GM19467 (cell line): Measurements from ENCODE around the gene EIF3F.

Experiments
- ATAC-seq: cut with Tn5 transposase; IDR thresholded peaks from one replicate; pipeline ENCODE4 v1.9.1; 2021; ENCODE audit warnings: mild to moderate bottlenecking, moderate library complexity; ENCODE audit not compliant: unreplicated experiment

EIF3F gene

DNA sequence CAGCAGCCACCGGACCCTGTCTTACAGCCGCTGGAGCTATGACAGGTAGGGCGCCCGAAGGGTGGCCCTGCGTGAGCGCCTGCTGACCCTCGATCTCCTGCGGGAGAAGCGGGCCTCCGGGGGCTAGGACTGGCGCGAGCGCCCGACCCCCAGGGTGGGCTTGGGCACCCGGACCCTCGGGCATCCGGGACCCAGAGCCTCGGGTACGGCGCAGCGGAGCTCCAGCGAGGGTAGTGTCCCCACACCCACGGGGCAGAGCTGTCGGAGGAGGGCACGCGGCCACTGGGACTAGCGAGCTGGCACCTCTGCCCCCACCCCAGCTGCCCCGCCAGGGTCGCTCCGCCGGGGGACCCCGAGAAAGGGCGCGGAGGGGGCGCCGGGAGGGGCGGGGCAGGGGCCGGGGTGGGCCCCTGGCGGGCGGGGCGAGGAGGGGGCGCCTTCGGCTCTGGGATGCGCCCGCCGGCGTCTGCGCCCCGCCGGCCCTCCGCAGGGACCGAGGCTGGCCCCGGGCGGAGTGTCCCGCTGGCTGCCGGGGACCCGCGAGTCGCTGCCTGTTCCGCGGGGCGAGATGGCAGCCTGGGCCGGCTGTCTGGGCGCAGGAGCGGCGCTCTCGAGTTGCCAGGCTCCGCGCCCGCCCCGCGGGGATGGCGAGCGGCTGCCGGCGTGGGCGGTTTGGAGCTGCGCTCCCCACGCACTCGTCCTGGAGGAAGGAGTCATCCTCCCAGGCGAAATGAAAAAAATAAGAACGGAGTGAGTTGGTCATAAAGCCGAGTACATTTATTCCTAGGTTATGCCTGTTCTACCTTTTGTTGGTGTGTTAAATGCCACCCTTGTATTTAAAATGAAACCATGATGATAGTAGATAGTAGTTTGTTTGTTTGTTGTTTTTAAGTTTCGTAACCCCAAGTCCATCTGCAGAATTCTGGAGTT, 32.4 kb downstream of the EIF3F start:
- ATAC-seq, result no peak

GRCh38 chr11:8020244-8020597, 33.1 kb downstream of the EIF3F start:
- no peak for ATAC-seq

DNA sequence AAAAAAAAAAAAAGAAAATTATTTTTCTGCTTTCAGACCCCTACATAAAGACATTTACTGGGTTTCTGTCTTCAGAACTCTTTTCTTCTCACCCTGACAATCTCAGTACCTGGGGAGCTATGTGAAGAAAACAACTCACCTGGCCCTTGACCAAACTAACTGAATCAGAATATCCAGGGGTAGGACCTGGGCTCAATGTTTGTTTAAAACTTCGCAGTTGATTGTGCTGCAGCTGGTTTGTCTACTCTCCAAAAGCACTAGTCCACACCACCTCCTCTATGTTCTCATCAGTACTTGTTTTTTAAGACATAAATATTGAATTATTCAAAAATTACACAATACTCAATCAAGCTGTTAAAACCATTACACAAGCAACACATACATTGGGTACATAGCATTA, 34.8 kb downstream of the EIF3F start:
- ATAC-seq, result no peak

- no peak for ATAC-seq
Measured at GRCh38 chr11:8022876-8023275, 35.7 kb downstream of the EIF3F start.

GRCh38 chr11:8023831-8024555, 36.9 kb downstream of the EIF3F start:
- no peak for ATAC-seq

DNA sequence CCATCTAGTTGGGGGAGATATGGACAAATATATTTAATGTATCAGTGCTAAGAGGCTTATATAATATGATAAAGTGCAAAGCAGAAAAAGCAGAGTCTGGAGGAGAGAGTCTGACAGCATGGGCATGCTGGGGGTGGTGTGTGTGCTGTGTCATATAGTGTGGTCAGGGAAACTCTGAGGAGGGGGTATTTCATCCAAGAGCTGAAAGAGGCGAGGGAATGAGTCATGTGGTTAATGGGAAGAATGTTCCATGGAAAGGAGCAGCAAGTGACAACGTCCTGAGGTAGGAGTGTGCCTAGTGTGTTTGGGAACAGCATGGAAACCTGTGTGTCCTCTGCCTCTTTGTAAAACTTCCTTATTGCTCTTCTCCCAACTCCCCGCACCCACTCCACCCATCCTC, 38.0 kb downstream of the EIF3F start:
- ATAC-seq, result no peak

DNA sequence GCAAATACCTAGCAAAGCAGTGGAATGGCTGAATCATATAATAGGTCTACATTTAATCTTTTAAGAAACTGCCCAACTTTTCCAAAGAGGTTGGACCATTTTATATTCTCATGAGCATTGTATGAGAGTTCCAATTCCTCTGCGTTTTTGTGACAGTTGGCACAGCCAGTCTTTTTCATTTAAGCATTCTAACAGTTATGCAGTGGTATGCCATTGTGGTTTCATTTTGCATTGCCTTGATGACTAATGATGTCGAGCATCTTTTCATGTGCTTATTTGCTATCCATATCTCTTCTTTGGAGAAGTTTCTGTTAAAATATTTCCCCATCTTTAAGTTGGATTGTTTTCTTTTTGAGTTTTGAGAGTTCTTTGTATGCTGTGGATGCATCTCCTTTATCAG, 38.7 kb downstream of the EIF3F start:
- ATAC-seq, result no peak

- no peak for ATAC-seq
Measured at GRCh38 chr11:8026982-8027381, 39.8 kb downstream of the EIF3F start.

DNA sequence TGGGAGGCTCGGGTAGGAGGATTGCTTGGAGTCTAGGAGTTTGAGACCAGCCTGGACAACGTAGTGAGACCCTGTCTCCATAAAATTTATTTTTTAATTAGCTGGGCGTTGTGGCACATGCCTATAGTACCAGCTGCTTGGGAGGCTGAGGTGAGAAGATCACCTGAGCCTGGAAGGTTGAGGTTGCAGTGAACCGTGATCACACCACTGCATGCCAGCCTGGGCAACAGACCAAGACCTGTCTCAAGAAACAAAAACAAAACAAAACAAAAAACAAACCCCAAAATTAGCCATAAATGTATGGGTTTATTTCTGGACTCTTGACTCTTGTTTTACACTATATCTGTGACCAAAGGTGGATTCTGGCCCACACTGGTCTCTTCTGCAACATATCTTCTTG, 41.6 kb downstream of the EIF3F start:
- no peak for ATAC-seq

DNA sequence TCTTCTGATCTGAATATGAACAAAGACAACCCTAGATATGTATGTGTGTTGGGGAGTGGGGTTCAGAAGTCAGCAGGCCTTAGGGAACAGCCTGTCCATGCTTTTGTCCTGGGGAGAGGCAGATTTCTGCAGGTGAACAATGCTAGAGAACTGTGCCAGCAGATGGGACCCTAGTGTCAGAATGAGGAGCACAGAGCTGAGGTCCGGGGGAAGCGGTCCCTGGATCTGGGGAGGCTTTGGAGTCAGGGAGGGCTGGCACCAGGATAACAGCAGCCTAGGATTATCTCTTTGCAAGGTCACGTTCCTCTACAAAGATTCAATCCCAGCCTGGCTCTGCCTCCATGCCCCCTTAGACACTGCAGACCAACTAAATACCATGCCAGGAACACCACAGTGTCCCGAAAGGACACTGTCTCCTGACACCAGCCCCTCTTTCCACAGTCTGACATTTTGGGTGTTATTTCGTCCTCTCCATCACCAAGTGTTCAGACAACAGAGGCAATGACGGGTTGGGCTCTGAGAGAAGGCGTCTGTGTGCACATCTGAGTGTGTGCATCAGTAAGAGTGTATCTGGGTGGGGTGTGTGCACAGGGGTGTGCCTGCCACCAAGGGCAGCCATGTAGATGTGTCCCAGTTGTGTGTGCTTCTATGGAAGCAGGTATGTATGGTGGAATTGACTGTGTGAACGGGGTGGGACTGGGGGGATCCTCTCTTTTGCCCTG, 43.5 kb downstream of the EIF3F start:
- no peak for ATAC-seq

DNA sequence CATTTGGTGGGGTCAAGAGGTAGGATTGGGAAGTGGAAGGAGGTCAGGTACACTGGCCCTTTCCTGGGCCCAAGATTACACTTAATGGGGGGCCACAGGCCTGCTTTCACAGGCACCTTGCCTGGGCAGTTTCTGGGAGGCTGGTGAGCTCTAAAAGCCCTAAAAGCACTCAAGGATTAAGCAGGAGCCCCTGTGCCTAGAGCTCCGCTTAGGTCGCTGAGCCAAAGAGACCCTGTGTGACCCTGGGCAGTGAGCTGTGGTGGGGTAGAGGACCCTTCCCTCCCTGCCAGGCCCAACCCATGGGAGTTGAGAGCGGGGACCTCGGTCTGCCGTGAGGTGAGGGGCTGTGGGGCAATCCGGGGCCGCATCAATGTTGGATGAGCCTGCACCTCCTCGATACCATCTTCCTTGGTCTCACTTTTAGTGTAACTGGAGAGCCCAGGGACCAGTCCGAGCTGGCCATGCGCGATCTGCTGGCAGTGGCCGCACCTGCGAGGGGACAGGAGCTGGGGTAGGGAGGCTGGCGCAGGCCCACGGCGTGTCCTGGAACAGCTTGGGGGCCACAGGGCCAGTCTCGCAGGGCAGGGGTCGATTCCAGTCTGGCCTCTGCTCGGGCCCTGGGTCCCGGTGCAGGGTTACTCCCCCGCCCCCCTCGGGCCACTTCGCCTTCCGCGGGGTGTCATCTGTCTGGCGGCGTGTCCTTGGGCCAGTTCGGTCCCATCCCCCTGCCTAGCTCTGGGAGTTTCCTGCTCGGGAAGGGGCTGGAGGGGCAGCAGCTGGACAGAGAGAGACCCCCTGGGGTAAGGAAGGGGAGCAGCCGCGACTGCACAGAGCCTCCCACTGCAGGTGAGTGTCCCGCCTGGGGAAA, 44.3 kb downstream of the EIF3F start:
- ATAC-seq, result no peak

DNA sequence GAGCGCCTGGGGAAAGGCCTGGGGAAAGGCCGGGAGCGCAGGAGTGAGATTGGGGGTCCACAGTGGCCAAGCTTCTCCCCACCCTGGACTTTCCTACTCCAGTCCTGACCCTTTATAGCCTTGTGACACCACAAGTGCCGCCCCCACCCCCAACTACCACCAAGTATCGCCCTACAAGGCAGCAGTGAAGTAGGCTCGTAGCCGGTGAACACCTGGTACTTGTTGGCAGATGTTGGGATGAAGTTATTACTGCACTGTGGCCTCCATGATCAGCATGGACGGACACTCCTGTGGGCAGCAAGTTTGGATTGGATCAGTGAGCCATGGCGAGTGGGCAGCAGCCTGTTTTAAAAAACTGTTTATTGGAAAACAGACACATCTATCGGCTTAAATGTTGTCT, 45.0 kb downstream of the EIF3F start:
- no peak for ATAC-seq

DNA sequence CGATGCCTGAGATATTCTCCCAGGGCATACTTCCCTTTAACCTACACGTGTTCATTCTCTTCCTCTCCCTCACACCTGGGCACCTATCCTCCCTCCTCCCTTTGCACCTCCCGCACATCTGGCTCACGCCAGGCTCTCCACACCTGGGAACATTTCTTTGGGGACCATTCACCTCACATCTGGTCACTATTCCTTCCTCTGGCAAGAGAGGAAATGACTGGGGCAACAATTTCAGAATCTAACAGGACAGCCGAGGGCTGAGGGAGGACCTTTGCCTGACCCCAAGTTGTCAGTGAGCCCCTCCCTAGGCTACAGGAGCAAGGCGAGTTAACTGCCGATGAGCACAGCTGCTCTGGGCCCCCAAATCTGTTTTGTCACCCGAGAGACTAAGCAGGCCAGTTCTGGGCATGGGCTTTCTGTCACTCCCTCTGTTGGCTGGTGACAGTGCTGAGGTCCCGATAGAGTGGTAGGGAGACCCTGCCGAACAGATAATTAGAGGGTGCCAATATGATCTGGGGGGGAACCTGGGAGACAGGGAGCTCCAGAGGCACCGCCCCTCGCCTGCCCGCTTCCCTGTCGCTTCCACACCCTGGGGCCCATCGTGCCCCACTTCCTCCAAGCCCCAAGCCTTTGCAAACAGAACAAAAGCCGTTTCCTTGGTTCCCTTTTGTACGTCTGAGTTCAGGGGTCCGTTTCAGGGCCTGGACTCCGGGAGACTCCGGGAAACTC, 45.6 kb downstream of the EIF3F start:
- ATAC-seq, result no peak

DNA sequence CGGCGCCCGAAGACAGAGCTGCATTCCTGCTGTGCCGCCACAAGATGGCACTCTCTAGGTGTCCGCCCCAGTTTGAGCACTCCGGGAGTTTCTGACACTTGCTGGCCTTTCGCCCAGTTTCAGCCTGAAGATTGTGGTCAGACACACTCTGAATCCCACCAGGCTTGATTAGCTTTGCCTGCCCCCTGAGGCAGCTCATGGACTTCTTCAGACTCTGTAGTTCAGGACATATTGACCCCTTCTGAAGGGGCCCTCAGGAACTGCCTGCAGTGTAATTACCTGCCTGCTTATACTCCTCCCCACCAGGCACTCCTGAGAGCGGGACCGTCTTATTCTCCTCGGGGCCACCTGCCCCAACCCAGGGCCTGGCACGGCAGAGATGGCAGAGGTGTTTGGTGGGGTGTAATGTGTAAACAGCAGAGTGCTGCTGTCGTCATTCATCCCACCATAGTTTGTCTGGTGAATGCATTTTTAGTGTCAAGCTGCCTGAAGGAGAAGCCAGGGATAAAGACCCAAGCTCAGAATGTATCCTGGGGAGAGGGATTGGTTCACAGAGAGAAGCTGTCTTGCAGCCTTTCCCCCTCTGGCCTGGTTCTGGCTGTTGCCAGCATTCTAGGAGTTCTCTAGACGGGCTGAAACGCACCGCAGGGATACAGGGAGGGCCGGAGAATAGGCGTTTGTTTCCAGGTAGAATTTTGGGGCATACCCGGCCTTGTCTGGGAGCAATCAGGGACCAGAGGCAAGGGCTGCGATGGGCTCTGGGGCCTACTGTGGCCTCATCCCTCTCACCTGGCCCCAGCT, 46.4 kb downstream of the EIF3F start:
- ATAC-seq, result peak; percentile 67

DNA sequence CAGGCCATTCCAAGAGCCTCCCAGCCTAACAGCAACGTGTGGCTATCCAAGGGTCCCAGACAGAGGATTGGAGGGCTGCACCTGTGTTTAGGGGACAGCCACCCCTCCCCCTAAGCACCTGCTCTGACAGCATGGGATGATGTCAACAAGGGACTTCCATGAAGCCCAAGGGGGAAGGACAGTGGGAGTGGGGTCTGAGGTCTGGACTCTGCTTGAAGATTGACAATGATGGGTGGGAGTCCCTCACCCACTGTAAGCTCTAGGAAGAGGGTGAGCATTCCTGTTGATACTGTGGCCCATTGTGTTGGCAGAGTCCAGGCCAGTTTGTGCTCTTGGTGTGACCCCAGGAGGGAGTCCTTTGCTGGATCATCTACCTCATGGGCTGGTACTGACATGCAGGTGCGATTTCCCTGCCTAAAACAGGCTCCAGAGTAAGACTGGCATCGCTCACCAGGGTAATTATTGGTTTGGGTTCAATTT, 47.0 kb downstream of the EIF3F start:
- no peak for ATAC-seq

- ATAC-seq, result no peak
Measured at GRCh38 chr11:8034604-8035190, 47.6 kb downstream of the EIF3F start.

DNA sequence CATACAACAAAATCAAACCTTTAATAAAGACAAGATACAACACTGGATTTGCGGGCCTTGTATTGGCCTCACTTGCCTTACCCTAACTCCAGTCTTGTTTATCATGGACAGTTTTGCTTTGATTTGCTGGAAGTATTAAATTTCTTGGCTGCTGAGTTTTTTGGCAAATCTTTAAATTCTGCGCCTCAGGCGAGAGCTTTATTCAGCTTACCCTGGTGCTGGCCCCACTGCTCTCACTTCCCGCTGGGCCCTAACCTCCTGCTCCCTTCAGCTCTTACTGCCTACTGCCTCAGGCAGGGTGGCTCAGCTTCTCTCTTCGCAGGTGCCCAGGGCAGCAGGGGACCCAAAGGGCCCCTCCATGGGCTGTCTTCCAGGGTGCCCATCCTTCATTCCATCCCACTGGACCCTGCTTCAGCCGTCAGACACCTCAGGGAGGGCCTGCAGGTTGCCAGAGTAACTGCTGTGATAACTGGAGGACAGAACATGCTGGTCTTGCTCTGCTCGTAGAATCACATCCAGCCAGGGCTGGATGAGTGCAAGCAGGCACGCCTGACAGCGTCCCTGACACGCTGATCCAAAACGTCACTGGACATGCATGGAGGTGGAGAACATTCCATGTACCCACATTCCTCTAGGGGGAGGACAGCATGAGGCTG, 48.2 kb downstream of the EIF3F start:
- ATAC-seq, result no peak
